Measurements from ENCODE around the gene CHRM2.
"Not testable (repeated sequence)": the region's sequence is repeated elsewhere in the genome, so short reads cannot be mapped to it uniquely, and the experiment has no call there.

The CHRM2 gene

GRCh38 chr7:136868496-136869000, at the start of gene CHRM2:
Gene CHRM2, plus strand, starts transcription at chr7:136868652. Its CDS starts 146,214 bp downstream, at chr7:137014866.
- DNase-seq (ENCODE audit: low read depth in 2 of 2) = no peak

GRCh38 chr7:136831398-136831797, 37.1 kb upstream of the CHRM2 start:
- DNase-seq (ENCODE audit: low read depth in 2 of 2) = not testable (repeated sequence)

GRCh38 chr7:136845899-136846465, 22.5 kb upstream of the CHRM2 start:
- no peak for DNase-seq (ENCODE audit: low read depth in 2 of 2)

GRCh38 chr7:136847858-136848257, 20.6 kb upstream of the CHRM2 start:
- DNase-seq (ENCODE audit: low read depth in 2 of 2) = no peak

GRCh38 chr7:136853654-136854053, 14.8 kb upstream of the CHRM2 start:
- DNase-seq (ENCODE audit: low read depth in 2 of 2) = no peak

- no peak for DNase-seq (ENCODE audit: low read depth in 2 of 2)
Observed at GRCh38 chr7:136857573-136857972, 10.9 kb upstream of the CHRM2 start.

GRCh38 chr7:136859803-136860202, 8.6 kb upstream of the CHRM2 start:
- DNase-seq (ENCODE audit: low read depth in 2 of 2) = no peak

GRCh38 chr7:136865236-136865635, 3.2 kb upstream of the CHRM2 start:
- no peak for DNase-seq (ENCODE audit: low read depth in 2 of 2)

- DNase-seq (ENCODE audit: low read depth in 2 of 2) = no peak
Observed at GRCh38 chr7:136865777-136866176, 2.7 kb upstream of the CHRM2 start.

- DNase-seq (ENCODE audit: low read depth in 2 of 2) = no peak
Observed at GRCh38 chr7:136869001-136869961, 829 bp downstream of the CHRM2 start.

GRCh38 chr7:136869991-136870865, 1.8 kb downstream of the CHRM2 start:
- DNase-seq (ENCODE audit: low read depth in 2 of 2) = no peak

- no peak for DNase-seq (ENCODE audit: low read depth in 2 of 2)
Observed at GRCh38 chr7:136870866-136871487, 2.5 kb downstream of the CHRM2 start.

GRCh38 chr7:136874393-136875032, 6.1 kb downstream of the CHRM2 start:
- no peak for DNase-seq (ENCODE audit: low read depth in 2 of 2)

- DNase-seq (ENCODE audit: low read depth in 2 of 2) = no peak
Observed at GRCh38 chr7:136877509-136877908, 9.1 kb downstream of the CHRM2 start.

- DNase-seq (ENCODE audit: low read depth in 2 of 2) = no peak
Observed at GRCh38 chr7:136877990-136878389, 9.5 kb downstream of the CHRM2 start.

GRCh38 chr7:136878878-136879277, 10.4 kb downstream of the CHRM2 start:
- DNase-seq (ENCODE audit: low read depth in 2 of 2) = no peak

GRCh38 chr7:136883046-136883445, 14.6 kb downstream of the CHRM2 start:
- DNase-seq (ENCODE audit: low read depth in 2 of 2) = no peak

- no peak for DNase-seq (ENCODE audit: low read depth in 2 of 2)
Observed at GRCh38 chr7:136884492-136884891, 16.0 kb downstream of the CHRM2 start.

GRCh38 chr7:136887317-136887716, 18.9 kb downstream of the CHRM2 start:
- no peak for DNase-seq (ENCODE audit: low read depth in 2 of 2)

- no peak for DNase-seq (ENCODE audit: low read depth in 2 of 2)
Observed at GRCh38 chr7:136890399-136890798, 21.9 kb downstream of the CHRM2 start.

GRCh38 chr7:136891850-136892249, 23.4 kb downstream of the CHRM2 start:
- no peak for DNase-seq (ENCODE audit: low read depth in 2 of 2)

Measured in stimulated activated CD8-positive, alpha-beta memory T cell treated with anti-CD3 and anti-CD28 coated beads, Interleukin-7, amount 100 ng/mL, for 4 hours (primary cell).